GM23338 (cell line): ENCODE measurements around the gene IRX2. TPM values are rescaled to one million over a fixed set of nuclear protein-coding genes. Genes with fewer than 3 reads are reported as not detected.

Experiments used
- ATAC-seq: fragments of 200-7000 bp; cut with Tn5 transposase; 3 replicates; pipeline ENCODE4 v1.9.1; 2020
- DNase-seq: peaks from one replicate; pipeline ENCODE4 v3.0.0-alpha.2; 2015; ENCODE audit warnings: low spot score
- H2AFZ ChIP-seq: fragments of 200-600 bp; sonication (generic); 2 replicates; pipeline ENCODE4 v1.8.0; 2016; ENCODE audit warnings: antibody characterized with exemption, mild to moderate bottlenecking, moderate library complexity
- H3F3A ChIP-seq: fragments of 200-600 bp; sonication (generic); replicated peaks from 2 replicates; pipeline ENCODE4 v1.8.0; 2017; ENCODE audit warnings: antibody characterized with exemption, mixed run types, low read depth
- H3K27ac ChIP-seq: fragments of 200-600 bp; sonication (generic); 2 replicates; pipeline ENCODE4 v1.6.1; 2016; ENCODE audit warnings: low read depth
- H3K27me3 ChIP-seq: fragments of 200-600 bp; sonication (generic); 2 replicates; pipeline ENCODE4 v1.8.0; 2016; ENCODE audit warnings: mild to moderate bottlenecking, mixed run types, moderate library complexity; ENCODE audit not compliant: insufficient read depth
- H3K36me3 ChIP-seq: fragments of 200-600 bp; sonication (generic); 2 replicates; pipeline ENCODE4 v1.8.0; 2016; ENCODE audit warnings: mild to moderate bottlenecking; ENCODE audit not compliant: insufficient read depth
- H3K4me1 ChIP-seq: fragments of 200-600 bp; sonication (generic); 2 replicates; pipeline ENCODE4 v1.8.0; 2016; ENCODE audit warnings: mild to moderate bottlenecking, moderate library complexity; ENCODE audit not compliant: insufficient read depth
- H3K4me2 ChIP-seq: fragments of 200-600 bp; sonication (generic); 2 replicates; pipeline ENCODE4 v1.7.1; 2017; ENCODE audit warnings: mixed run types
- H3K4me3 ChIP-seq: fragments of 200-600 bp; sonication (generic); 2 replicates; pipeline ENCODE4 v1.6.1; 2016; ENCODE audit warnings: mixed run types
- H3K79me2 ChIP-seq: fragments of 200-600 bp; sonication (generic); replicated peaks from 2 replicates; pipeline ENCODE4 v1.8.0; 2017; ENCODE audit warnings: mild to moderate bottlenecking; ENCODE audit not compliant: insufficient read depth
- H3K9me2 ChIP-seq: fragments of 200-600 bp; sonication (generic); 2 replicates; pipeline ENCODE4 v1.8.0; 2017; ENCODE audit not compliant: insufficient read depth
- H4K20me1 ChIP-seq: fragments of 200-600 bp; sonication (generic); replicated peaks from 2 replicates; pipeline ENCODE4 v1.8.0; 2017; ENCODE audit warnings: mild to moderate bottlenecking; ENCODE audit not compliant: insufficient read depth
- H3K27ac Mint-ChIP-seq: 2 replicates; pipeline ENCODE4 v1.8.0; 2020; ENCODE audit warnings: inconsistent platforms, mild to moderate bottlenecking, moderate library complexity, mixed read lengths
- H3K27me3 Mint-ChIP-seq: 3 replicates; pipeline ENCODE4 v1.8.0; 2022; ENCODE audit warnings: low read depth, mild to moderate bottlenecking, moderate library complexity, mixed read lengths, inconsistent platforms; ENCODE audit not compliant: insufficient read depth, poor library complexity
- H3K36me3 Mint-ChIP-seq: 3 replicates; pipeline ENCODE4 v1.8.0; 2021; ENCODE audit warnings: low read depth, mild to moderate bottlenecking, inconsistent platforms, moderate library complexity, mixed read lengths
- H3K4me1 Mint-ChIP-seq: 3 replicates; pipeline ENCODE4 v1.8.0; 2020; ENCODE audit warnings: mild to moderate bottlenecking, inconsistent platforms, mixed read lengths
- H3K4me3 Mint-ChIP-seq: 3 replicates; pipeline ENCODE4 v1.8.0; 2021; ENCODE audit warnings: moderate library complexity, mild to moderate bottlenecking, inconsistent platforms, mixed read lengths
- H3K9me3 Mint-ChIP-seq: 3 replicates; pipeline ENCODE4 v1.8.0; 2020; ENCODE audit warnings: moderate library complexity, mild to moderate bottlenecking, inconsistent platforms, mixed read lengths
- CREB1 ChIP-seq: fragments of 250-450 bp; sonication (Bioruptor Pico); IDR thresholded peaks from 2 replicates; pipeline ENCODE4 v1.5.0; 2020; ENCODE audit warnings: low read depth, mild to moderate bottlenecking, moderate library complexity
- CTCF ChIP-seq, 2 experiments: fragments of 200-600 bp in 1 of 2; sonication (generic) in 1 of 2; conservative IDR thresholded peaks; 2 replicates each; pipeline versions ENCODE4 v1.5.1 to v1.6.1; 2016 to 2017; ENCODE audit warnings: antibody characterized with exemption in 2 of 2, low read depth in 2 of 2, mild to moderate bottlenecking in 2 of 2, moderate library complexity in 1 of 2
- ETS1 ChIP-seq: IDR thresholded peaks from 2 replicates; pipeline ENCODE4 v1.6.1; 2016; ENCODE audit warnings: antibody characterized with exemption
- EZH2 ChIP-seq: fragments of 200-600 bp; sonication (generic); IDR thresholded peaks from one replicate; pipeline ENCODE4 v1.8.0; 2017; ENCODE audit warnings: antibody characterized with exemption, mild to moderate bottlenecking, low read depth; ENCODE audit not compliant: unreplicated experiment
- EZH2phosphoT487 ChIP-seq: fragments of 200-600 bp; sonication (generic); IDR thresholded peaks from one replicate; pipeline ENCODE4 v1.8.1; 2018; ENCODE audit warnings: antibody characterized with exemption; ENCODE audit not compliant: unreplicated experiment
- JUNB ChIP-seq: IDR thresholded peaks from one replicate; pipeline ENCODE4 v1.6.1; 2016; ENCODE audit warnings: antibody characterized with exemption; ENCODE audit not compliant: unreplicated experiment
- REST ChIP-seq: IDR thresholded peaks from one replicate; pipeline ENCODE4 v1.6.1; 2018; ENCODE audit warnings: antibody characterized with exemption; ENCODE audit not compliant: unreplicated experiment
- STAT1 ChIP-seq: IDR thresholded peaks from one replicate; pipeline ENCODE4 v1.6.1; 2016; ENCODE audit warnings: antibody characterized with exemption; ENCODE audit not compliant: unreplicated experiment
- ZNF114 ChIP-seq: fragments of 250-450 bp; sonication (Bioruptor Pico); IDR thresholded peaks from 2 replicates; pipeline ENCODE4 v1.5.0; 2020; ENCODE audit warnings: mild to moderate bottlenecking, moderate library complexity
- ZNF331 ChIP-seq: fragments of 250-450 bp; sonication (Bioruptor Pico); IDR thresholded peaks from 2 replicates; pipeline ENCODE4 v1.5.0; 2020; ENCODE audit warnings: low read depth, mild to moderate bottlenecking, moderate library complexity
- ZNF462 ChIP-seq: fragments of 250-450 bp; sonication (Bioruptor Pico); IDR thresholded peaks from 2 replicates; pipeline ENCODE4 v1.5.0; 2020; ENCODE audit warnings: mild to moderate bottlenecking, moderate library complexity
- polyA plus RNA-seq: library from polyadenylated mRNA; unstranded; fragments of >200 nt; fragmentation: Nextera tagmentation; extraction: Ambion mirVana; gene quantifications from 2 replicates; pipeline ENCODE4 v1.2.1, GENCODE V29; 2016
- total RNA-seq: library from RNA; depleted of rRNA; stranded (reverse); fragments of >200 nt; shearing (Covaris generic); gene quantifications from 2 replicates; pipeline ENCODE4 v1.2.3, GENCODE V29; 2014

The IRX2 gene
- total and polyA plus RNA-seq, 2 experiments from 2014 or later = 13.6 to 25.3 TPM

GRCh38 chr5:2749514-2750025 lies 1.9 kb downstream of the IRX2 start:
- peaks cover 42% of the 10 kb centered on the region for H3K36me3 Mint-ChIP-seq
- H3K4me3 Mint-ChIP-seq = peak overlapping the region; percentile 85
- H3K27me3 Mint-ChIP-seq = peaks cover 72% of the 10 kb centered on the region
- TF ChIP-seq STAT1 (no peak), ZNF114 (CRISPR knock-in tag) (no peak), CTCF (conservative IDR thresholded peaks at IDR 0.05; ENCODE audit: low read depth in 2 of 2) (no peak), ETS1 (no peak), CREB1 (CRISPR knock-in tag) (no peak), ZNF462 (no peak), EZH2 (no peak), ZNF331 (CRISPR knock-in tag) (no peak), JUNB (no peak), EZH2phosphoT487 (no peak), REST (no peak)
- peak; percentile 1; the same call in 1 of the 3 replicates for ATAC-seq
- DNase-seq = peak; percentile 30
- Histone ChIP-seq H3K27ac (no peak overlapping the region), H3F3A (peaks cover 6% of the 10 kb centered on the region; the same call in 1 of the 2 replicates), H3K79me2 (peaks cover 33% of the 10 kb centered on the region), H3K4me1 (peaks cover 22% of the 10 kb centered on the region), H2AFZ (no peak overlapping the region), H3K27me3 (peaks cover 84% of the 10 kb centered on the region), H3K4me2 (peak overlapping the region; percentile 78), H3K36me3 (peaks cover 4% of the 10 kb centered on the region; the same call in 1 of the 2 replicates), H3K4me3 (peak overlapping the region; percentile 63), H3K9me2 (no peaks in the 10 kb centered on the region), H4K20me1 (peaks cover 30% of the 10 kb centered on the region)
- peaks cover 4% of the 10 kb centered on the region; the same call in 2 of the 3 replicates for H3K9me3 Mint-ChIP-seq
- H3K4me1 Mint-ChIP-seq = peaks cover 41% of the 10 kb centered on the region
- peak overlapping the region; percentile 53 for H3K27ac Mint-ChIP-seq
